ENCODE results near the gene NFE2L3.
"Not testable (repeated sequence)": the region's sequence is repeated elsewhere in the genome, so short reads cannot be mapped to it uniquely, and the experiment has no call there.

Gene NFE2L3

DNA sequence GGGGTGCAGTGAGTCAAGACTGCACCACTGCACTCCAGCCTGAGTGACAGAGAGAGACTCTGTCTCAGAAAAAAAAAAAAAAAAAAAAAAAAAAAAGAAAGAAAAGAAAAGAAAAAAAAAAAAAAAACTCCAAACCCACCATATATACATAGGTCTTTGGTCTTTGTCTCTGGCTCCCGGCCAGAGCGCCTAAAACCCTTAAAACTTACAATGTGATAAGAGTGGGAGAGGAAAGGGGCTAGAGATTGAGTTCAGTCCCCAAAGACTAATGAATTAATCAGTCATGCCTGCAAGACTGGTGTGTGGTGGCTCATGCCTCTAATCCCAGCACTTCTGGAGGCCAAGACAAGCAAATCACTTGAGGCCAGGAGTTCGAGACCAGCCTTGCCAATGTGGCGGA, 6.8 kb upstream of the NFE2L3 start:
- TF ChIP-seq ZFP30 (CRISPR knock-in tag; IDR thresholded peaks at IDR 0.05) (no peak), ZNF8 (CRISPR knock-in tag; IDR thresholded peaks at IDR 0.05) (no peak), ZNF565 (CRISPR knock-in tag; conservative IDR thresholded peaks at IDR 0.05; ENCODE audit: low read depth) (no peak), GLIS3 (CRISPR knock-in tag; IDR thresholded peaks at IDR 0.05) (no peak)
- ATAC-seq, result no peak

DNA sequence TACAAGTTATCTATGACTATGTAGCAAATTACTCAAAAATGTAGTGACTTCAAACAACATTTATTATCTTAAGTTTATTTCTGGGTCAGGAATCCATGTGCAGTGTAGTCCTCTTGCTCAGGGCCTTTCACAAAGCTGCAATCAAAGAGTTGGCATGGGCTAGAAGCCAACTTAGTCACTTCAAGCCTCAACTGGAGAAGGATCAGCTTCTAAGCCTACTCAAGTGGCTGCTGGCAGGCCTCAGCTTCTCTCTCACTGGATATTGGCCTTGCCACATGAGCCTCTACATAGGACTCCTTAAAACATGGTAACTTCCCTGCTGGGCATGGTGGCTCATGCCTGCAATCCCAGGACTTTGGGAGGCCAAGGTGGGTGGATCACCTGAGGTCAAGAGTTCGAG, 5.0 kb upstream of the NFE2L3 start:
- TF ChIP-seq ZNF70 (CRISPR knock-in tag; IDR thresholded peaks at IDR 0.05), result no peak
- TF ChIP-seq OSR1 (CRISPR knock-in tag; IDR thresholded peaks at IDR 0.05), result no peak
- no peak for TF ChIP-seq ZC3H10 (CRISPR knock-in tag; IDR thresholded peaks at IDR 0.05)
- TF ChIP-seq ZNF8 (CRISPR knock-in tag; IDR thresholded peaks at IDR 0.05), result no peak
- TF ChIP-seq, protein P1, sequence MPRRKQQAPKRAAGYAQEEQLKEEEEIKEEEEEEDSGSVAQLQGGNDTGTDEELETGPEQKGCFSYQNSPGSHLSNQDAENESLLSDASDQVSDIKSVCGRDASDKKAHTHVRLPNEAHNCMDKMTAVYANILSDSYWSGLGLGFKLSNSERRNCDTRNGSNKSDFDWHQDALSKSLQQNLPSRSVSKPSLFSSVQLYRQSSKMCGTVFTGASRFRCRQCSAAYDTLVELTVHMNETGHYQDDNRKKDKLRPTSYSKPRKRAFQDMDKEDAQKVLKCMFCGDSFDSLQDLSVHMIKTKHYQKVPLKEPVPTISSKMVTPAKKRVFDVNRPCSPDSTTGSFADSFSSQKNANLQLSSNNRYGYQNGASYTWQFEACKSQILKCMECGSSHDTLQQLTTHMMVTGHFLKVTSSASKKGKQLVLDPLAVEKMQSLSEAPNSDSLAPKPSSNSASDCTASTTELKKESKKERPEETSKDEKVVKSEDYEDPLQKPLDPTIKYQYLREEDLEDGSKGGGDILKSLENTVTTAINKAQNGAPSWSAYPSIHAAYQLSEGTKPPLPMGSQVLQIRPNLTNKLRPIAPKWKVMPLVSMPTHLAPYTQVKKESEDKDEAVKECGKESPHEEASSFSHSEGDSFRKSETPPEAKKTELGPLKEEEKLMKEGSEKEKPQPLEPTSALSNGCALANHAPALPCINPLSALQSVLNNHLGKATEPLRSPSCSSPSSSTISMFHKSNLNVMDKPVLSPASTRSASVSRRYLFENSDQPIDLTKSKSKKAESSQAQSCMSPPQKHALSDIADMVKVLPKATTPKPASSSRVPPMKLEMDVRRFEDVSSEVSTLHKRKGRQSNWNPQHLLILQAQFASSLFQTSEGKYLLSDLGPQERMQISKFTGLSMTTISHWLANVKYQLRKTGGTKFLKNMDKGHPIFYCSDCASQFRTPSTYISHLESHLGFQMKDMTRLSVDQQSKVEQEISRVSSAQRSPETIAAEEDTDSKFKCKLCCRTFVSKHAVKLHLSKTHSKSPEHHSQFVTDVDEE (CRISPR knock-in tag; IDR thresholded peaks at IDR 0.05), result no peak
- TF ChIP-seq ZFP3 (CRISPR knock-in tag; IDR thresholded peaks at IDR 0.05), result no peak
- TF ChIP-seq, protein P2, sequence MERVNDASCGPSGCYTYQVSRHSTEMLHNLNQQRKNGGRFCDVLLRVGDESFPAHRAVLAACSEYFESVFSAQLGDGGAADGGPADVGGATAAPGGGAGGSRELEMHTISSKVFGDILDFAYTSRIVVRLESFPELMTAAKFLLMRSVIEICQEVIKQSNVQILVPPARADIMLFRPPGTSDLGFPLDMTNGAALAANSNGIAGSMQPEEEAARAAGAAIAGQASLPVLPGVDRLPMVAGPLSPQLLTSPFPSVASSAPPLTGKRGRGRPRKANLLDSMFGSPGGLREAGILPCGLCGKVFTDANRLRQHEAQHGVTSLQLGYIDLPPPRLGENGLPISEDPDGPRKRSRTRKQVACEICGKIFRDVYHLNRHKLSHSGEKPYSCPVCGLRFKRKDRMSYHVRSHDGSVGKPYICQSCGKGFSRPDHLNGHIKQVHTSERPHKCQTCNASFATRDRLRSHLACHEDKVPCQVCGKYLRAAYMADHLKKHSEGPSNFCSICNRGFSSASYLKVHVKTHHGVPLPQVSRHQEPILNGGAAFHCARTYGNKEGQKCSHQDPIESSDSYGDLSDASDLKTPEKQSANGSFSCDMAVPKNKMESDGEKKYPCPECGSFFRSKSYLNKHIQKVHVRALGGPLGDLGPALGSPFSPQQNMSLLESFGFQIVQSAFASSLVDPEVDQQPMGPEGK (CRISPR knock-in tag; IDR thresholded peaks at IDR 0.05; ENCODE audit: borderline replicate concordance), result no peak
- TF ChIP-seq, protein P3, sequence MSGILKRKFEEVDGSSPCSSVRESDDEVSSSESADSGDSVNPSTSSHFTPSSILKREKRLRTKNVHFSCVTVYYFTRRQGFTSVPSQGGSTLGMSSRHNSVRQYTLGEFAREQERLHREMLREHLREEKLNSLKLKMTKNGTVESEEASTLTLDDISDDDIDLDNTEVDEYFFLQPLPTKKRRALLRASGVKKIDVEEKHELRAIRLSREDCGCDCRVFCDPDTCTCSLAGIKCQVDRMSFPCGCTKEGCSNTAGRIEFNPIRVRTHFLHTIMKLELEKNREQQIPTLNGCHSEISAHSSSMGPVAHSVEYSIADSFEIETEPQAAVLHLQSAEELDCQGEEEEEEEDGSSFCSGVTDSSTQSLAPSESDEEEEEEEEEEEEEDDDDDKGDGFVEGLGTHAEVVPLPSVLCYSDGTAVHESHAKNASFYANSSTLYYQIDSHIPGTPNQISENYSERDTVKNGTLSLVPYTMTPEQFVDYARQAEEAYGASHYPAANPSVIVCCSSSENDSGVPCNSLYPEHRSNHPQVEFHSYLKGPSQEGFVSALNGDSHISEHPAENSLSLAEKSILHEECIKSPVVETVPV (CRISPR knock-in tag; IDR thresholded peaks at IDR 0.05), result no peak
- no peak for TF ChIP-seq ARNTL (CRISPR knock-in tag; IDR thresholded peaks at IDR 0.05; ENCODE audit: borderline replicate concordance, low read depth)
- TF ChIP-seq CSDC2 (CRISPR knock-in tag; IDR thresholded peaks at IDR 0.05), result no peak
- TF ChIP-seq BACH2 (CRISPR knock-in tag; IDR thresholded peaks at IDR 0.05; ENCODE audit: borderline replicate concordance), result no peak
- no peak for TF ChIP-seq PPARA (CRISPR knock-in tag; IDR thresholded peaks at IDR 0.05; ENCODE audit: borderline replicate concordance)
- TF ChIP-seq GLIS3 (CRISPR knock-in tag; IDR thresholded peaks at IDR 0.05), result no peak
- no peak for TF ChIP-seq SNAI2 (CRISPR knock-in tag; IDR thresholded peaks at IDR 0.05)
- TF ChIP-seq, protein P4, sequence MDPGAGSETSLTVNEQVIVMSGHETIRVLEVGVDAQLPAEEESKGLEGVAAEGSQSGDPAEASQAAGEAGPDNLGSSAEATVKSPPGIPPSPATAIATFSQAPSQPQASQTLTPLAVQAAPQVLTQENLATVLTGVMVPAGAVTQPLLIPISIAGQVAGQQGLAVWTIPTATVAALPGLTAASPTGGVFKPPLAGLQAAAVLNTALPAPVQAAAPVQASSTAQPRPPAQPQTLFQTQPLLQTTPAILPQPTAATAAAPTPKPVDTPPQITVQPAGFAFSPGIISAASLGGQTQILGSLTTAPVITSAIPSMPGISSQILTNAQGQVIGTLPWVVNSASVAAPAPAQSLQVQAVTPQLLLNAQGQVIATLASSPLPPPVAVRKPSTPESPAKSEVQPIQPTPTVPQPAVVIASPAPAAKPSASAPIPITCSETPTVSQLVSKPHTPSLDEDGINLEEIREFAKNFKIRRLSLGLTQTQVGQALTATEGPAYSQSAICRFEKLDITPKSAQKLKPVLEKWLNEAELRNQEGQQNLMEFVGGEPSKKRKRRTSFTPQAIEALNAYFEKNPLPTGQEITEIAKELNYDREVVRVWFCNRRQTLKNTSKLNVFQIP (CRISPR knock-in tag; IDR thresholded peaks at IDR 0.05; ENCODE audit: borderline replicate concordance, low read depth), result no peak
- TF ChIP-seq ZFP30 (CRISPR knock-in tag; IDR thresholded peaks at IDR 0.05), result no peak
- no peak for TF ChIP-seq TOX (CRISPR knock-in tag; IDR thresholded peaks at IDR 0.05; ENCODE audit: borderline replicate concordance)
- TF ChIP-seq ESRRG (CRISPR knock-in tag; IDR thresholded peaks at IDR 0.05), result no peak
- ATAC-seq, result no peak

DNA sequence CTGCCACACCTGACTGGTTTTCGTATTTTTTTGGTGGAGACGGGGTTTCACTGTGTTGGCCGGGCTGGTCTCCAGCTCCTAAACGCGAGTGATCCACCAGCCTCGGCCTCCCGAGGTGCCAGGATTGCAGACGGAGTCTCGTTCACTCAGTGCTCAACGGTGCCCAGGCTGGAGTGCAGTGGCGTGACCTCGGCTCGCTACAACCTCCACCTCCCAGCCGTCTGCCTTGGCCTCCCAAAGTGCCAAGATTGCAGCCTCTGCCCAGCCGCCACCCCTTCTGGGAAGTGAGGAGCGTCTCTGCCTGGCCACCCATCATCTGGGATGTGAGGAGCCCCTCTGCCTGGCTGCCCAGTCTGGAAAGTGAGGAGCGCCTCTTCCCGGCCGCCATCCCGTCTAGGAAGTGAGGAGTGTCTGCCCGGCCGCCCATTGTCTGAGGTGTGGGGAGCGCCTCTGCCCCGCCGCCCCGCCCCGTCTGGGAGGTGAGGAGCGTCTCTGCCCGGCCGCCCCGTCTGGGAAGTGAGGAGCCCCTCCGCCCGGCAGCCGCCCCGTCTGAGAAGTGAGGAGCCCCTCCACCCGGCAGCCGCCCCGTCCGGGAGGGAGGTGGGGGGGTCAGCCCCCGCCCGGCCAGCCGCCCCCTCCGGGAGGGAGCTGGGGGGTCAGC, 4.2 kb upstream of the NFE2L3 start:
- ATAC-seq, result not testable (repeated sequence)

DNA sequence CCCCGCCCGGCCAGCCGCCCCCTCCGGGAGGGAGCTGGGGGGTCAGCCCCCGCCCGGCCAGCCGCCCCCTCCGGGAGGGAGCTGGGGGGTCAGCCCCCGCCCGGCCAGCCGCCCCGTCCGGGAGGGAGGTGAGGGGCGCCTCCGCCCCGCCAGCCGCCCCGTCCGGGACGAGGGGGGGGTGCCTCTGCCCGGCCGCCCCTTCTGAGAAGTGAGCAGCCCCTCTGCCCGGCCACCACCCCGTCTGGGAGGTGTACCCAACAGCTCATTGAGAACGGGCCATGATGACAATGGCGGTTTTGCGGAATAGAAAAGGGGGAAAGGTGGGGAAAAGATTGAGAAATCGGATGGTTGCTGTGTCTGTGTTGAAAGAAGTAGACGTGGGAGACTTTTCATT, 3.7 kb upstream of the NFE2L3 start:
- ATAC-seq, result not testable (repeated sequence)

DNA sequence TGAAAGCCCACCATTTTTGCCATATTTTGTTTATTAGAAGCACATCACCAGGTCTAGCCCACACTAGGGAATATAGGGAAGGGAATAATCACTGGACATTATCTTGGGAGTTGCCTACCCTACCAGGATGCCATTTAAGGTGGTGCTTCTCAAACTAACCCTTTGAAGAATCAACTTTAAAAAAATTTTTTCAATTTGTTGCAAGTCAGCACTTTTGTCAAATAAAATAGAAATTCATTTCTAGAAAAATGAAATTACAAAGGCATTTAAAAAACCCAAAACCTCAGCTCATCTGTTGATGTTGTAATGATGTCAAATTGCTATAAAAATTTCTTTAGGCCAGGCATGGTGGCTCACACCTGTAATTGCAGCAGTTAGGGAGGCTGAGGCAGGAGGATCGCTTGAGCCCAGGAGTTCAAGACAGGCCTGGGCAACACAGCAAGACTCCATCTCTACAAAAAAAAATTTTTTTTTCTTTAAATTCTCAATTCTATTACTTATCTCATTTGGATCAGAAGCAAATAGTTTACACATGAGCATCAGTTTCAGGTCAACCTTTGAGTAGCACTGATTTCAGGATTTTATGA, 2.5 kb upstream of the NFE2L3 start:
- no peak for TF ChIP-seq TOX (CRISPR knock-in tag; IDR thresholded peaks at IDR 0.05; ENCODE audit: borderline replicate concordance)
- no peak for TF ChIP-seq ARNTL (CRISPR knock-in tag; IDR thresholded peaks at IDR 0.05; ENCODE audit: borderline replicate concordance, low read depth)
- no peak for TF ChIP-seq TCF4 (CRISPR knock-in tag; IDR thresholded peaks at IDR 0.05; ENCODE audit: borderline replicate concordance)
- TF ChIP-seq ZFP30 (CRISPR knock-in tag; IDR thresholded peaks at IDR 0.05), result no peak
- no peak for TF ChIP-seq RARB (CRISPR knock-in tag; IDR thresholded peaks at IDR 0.05)
- TF ChIP-seq PPARA (CRISPR knock-in tag; IDR thresholded peaks at IDR 0.05; ENCODE audit: borderline replicate concordance), result no peak
- ATAC-seq, result no peak

Data from SK-N-SH treated with all-trans-retinoic acid at 6 μM for 48 hours (cell line).